ENCODE results near the gene MS4A4E.
"Not testable (repeated sequence)": the region's sequence is repeated elsewhere in the genome, so short reads cannot be mapped to it uniquely, and the experiment has no call there.

MS4A4E gene

DNA sequence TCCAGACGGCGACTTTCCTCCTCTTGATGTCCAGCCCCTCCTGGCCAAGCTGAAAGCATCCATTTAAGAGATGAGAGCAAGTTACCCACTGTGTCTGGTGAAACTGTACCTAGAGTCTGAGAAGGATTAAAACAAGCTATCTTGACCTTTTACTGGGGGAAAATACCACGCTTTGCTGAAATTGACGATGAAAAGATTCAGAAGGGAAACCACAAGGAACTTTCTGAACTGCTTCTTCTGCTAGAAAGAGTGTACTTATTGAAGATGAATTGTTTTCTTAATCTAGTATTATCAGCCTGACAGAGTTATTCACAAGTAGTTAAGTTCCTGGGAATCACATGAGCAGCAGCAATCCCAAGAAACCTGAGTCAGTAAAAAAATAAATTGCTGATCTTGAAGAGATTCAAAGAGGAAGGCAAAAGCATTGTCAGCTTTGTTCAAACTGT lies 47.0 kb downstream of the MS4A4E start:
- no peaks in the 10 kb centered on the region for H3K9me3 ChIP-seq (replicated peaks in 1 of 2; ENCODE audit: control insufficient read depth in 2 of 2, insufficient read depth in 1 of 2, low read depth in 1 of 2, low read length in 2 of 2)
- no peak overlapping the region for H2BK120ac ChIP-seq (ENCODE audit: low read depth, low read length)
- H3K9ac ChIP-seq (ENCODE audit: low read depth, low read length, poor library complexity): no peak overlapping the region
- H3K27me3 ChIP-seq (ENCODE audit: control insufficient read depth in 3 of 3, insufficient read depth in 3 of 3, low read depth in 1 of 3, low read length in 3 of 3): no peaks in the 10 kb centered on the region
- no peak overlapping the region for H4K8ac ChIP-seq (ENCODE audit: low read depth, low read length)
- no peak overlapping the region for H3K4me2 ChIP-seq (ENCODE audit: insufficient read depth, low read length, poor library complexity, severe bottlenecking)
- no peak overlapping the region for H3K14ac ChIP-seq (ENCODE audit: low read length)
- no peaks in the 10 kb centered on the region for H3K79me1 ChIP-seq (ENCODE audit: low read depth, low read length)
- no peak overlapping the region for H2BK5ac ChIP-seq (ENCODE audit: low read length)
- H2BK12ac ChIP-seq (ENCODE audit: low read length): no peak overlapping the region
- H3K23ac ChIP-seq (ENCODE audit: low read depth, low read length, poor library complexity): no peak overlapping the region
- DNase-seq (ENCODE audit: low spot score): no peak
- no peak overlapping the region for H4K91ac ChIP-seq (ENCODE audit: low read depth, low read length, poor library complexity)
- H2AFZ ChIP-seq (ENCODE audit: low read length): no peak overlapping the region
- WGBS, 2 donors (ENCODE audit: extremely low coverage in 2 of 2, insufficient read length in 2 of 2, insufficient replicate concordance in 1 of 2): no CpG with 5 or more reads among the region's 4 CpGs
- no peak overlapping the region for H3K27ac ChIP-seq (replicated peaks; ENCODE audit: low read length)
- H2AK5ac ChIP-seq (ENCODE audit: low read depth, low read length): no peak overlapping the region
- H3K4me3 ChIP-seq (ENCODE audit: low read length in 2 of 2): no peak overlapping the region
- H3K4me1 ChIP-seq (ENCODE audit: control insufficient read depth in 2 of 2, insufficient read depth in 1 of 2, low read depth in 1 of 2, low read length in 2 of 2): peaks cover 0 to 2% of the 10 kb centered on the region in 2 donors
- H3K18ac ChIP-seq (ENCODE audit: low read length): no peak overlapping the region
- H3K36me3 ChIP-seq (replicated peaks in 1 of 2; ENCODE audit: control insufficient read depth in 2 of 2, insufficient read depth in 2 of 2, low read length in 2 of 2): no peaks in the 10 kb centered on the region
- H3K4ac ChIP-seq (ENCODE audit: low read length): no peak overlapping the region
- no peak overlapping the region for H2BK15ac ChIP-seq (ENCODE audit: low read length)

DNA sequence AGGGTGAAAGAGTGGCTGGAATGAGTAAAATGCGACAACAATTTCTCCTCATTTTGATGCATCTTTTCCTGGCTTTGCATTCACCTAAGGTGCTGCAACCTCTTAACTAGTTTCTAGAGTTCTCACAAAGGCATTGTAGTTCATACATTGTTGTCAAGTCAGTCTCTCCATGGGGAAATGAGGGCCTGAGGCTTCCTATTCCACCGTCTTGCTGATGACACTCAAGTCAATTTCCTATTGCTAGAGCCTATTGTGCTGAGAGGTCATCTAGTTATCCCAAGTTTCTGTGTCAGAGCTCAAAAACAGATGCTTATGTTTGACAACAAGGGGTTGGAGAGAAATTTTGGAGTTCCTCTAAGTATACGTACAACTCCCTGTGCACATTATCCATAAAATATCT lies 48.4 kb downstream of the MS4A4E start:
- H3K9ac ChIP-seq (ENCODE audit: low read depth, low read length, poor library complexity): no peak overlapping the region
- H2BK12ac ChIP-seq (ENCODE audit: low read length): no peak overlapping the region
- no peak overlapping the region for H3K18ac ChIP-seq (ENCODE audit: low read length)
- peaks cover 0 to 2% of the 10 kb centered on the region in 2 donors for H3K4me1 ChIP-seq (ENCODE audit: control insufficient read depth in 2 of 2, insufficient read depth in 1 of 2, low read depth in 1 of 2, low read length in 2 of 2)
- WGBS, 2 donors (ENCODE audit: extremely low coverage in 2 of 2, insufficient read length in 2 of 2, insufficient replicate concordance in 1 of 2): no CpG with 5 or more reads among the region's 3 CpGs
- no peak overlapping the region for H3K23ac ChIP-seq (ENCODE audit: low read depth, low read length, poor library complexity)
- no peaks in the 10 kb centered on the region for H3K79me1 ChIP-seq (ENCODE audit: low read depth, low read length)
- no peak overlapping the region for H4K8ac ChIP-seq (ENCODE audit: low read depth, low read length)
- no peak overlapping the region for H2BK15ac ChIP-seq (ENCODE audit: low read length)
- H3K4me3 ChIP-seq (ENCODE audit: low read length in 2 of 2): no peak overlapping the region
- H2AFZ ChIP-seq (ENCODE audit: low read length): no peak overlapping the region
- no peak overlapping the region for H2BK5ac ChIP-seq (ENCODE audit: low read length)
- no peaks in the 10 kb centered on the region for H3K36me3 ChIP-seq (replicated peaks in 1 of 2; ENCODE audit: control insufficient read depth in 2 of 2, insufficient read depth in 2 of 2, low read length in 2 of 2)
- H2AK5ac ChIP-seq (ENCODE audit: low read depth, low read length): no peak overlapping the region
- no peak overlapping the region for H3K4ac ChIP-seq (ENCODE audit: low read length)
- H2BK120ac ChIP-seq (ENCODE audit: low read depth, low read length): no peak overlapping the region
- no peak overlapping the region for H3K27ac ChIP-seq (replicated peaks; ENCODE audit: low read length)
- DNase-seq (ENCODE audit: low spot score): no peak
- H3K27me3 ChIP-seq (ENCODE audit: control insufficient read depth in 3 of 3, insufficient read depth in 3 of 3, low read depth in 1 of 3, low read length in 3 of 3): no peaks in the 10 kb centered on the region
- H3K14ac ChIP-seq (ENCODE audit: low read length): no peak overlapping the region
- H4K91ac ChIP-seq (ENCODE audit: low read depth, low read length, poor library complexity): no peak overlapping the region
- H3K9me3 ChIP-seq (replicated peaks in 1 of 2; ENCODE audit: control insufficient read depth in 2 of 2, insufficient read depth in 1 of 2, low read depth in 1 of 2, low read length in 2 of 2): no peaks in the 10 kb centered on the region
- H3K4me2 ChIP-seq (ENCODE audit: insufficient read depth, low read length, poor library complexity, severe bottlenecking): no peak overlapping the region

DNA sequence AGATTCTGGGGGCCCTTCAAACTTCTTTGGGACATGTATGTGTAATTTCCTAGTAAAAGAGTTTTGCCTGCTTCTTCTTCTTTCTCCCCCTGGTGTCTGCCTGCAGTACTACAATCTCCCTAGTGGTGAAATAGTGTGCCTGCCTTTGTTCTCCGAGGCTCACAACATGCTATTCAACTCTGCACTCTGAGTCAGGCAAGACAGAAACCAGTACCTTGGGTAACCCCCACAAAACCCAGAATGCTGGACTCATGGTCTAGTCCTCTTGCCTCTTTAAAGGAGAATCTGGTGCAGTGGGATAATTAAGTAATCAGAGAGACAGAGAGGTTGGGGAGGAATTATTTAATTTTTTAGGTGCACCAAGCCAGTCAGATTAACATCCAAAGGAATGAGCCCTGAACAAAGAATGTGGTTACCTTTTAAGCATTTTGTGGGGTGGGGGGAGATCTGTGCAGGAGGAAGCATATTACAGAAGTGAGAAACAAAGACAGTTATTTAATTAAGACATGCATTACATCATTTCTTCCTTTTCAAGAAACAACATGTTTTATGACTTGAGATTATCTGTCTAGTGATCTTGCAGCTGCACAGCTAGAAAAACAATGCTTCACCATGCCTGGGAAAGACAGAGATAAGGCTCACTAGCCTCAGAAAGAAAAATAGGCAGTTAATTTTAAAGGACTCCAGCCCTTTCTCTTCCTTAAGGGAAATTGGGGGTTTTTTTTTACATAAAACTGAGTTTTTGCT lies 49.1 kb downstream of the MS4A4E start:
- Histone ChIP-seq H3K36me3 (replicated peaks in 1 of 2; ENCODE audit: control insufficient read depth in 2 of 2, insufficient read depth in 2 of 2, low read length in 2 of 2) (no peaks in the 10 kb centered on the region), H3K4ac (ENCODE audit: low read length) (no peak overlapping the region), H2BK15ac (ENCODE audit: low read length) (no peak overlapping the region), H3K4me2 (ENCODE audit: insufficient read depth, low read length, poor library complexity, severe bottlenecking) (no peak overlapping the region), H3K79me1 (ENCODE audit: low read depth, low read length) (no peaks in the 10 kb centered on the region), H4K8ac (ENCODE audit: low read depth, low read length) (no peak overlapping the region), H2BK12ac (ENCODE audit: low read length) (no peak overlapping the region), H3K4me3 (ENCODE audit: low read length in 2 of 2) (no peak overlapping the region), H3K4me1 (ENCODE audit: control insufficient read depth in 2 of 2, insufficient read depth in 1 of 2, low read depth in 1 of 2, low read length in 2 of 2) (peaks cover 0 to 2% of the 10 kb centered on the region in 2 donors), H3K27ac (replicated peaks; ENCODE audit: low read length) (no peak overlapping the region), H2BK5ac (ENCODE audit: low read length) (no peak overlapping the region), H3K18ac (ENCODE audit: low read length) (no peak overlapping the region), H3K9ac (ENCODE audit: low read depth, low read length, poor library complexity) (no peak overlapping the region), H2AFZ (ENCODE audit: low read length) (peak overlapping the region; percentile 62), H2AK5ac (ENCODE audit: low read depth, low read length) (no peak overlapping the region), H3K9me3 (replicated peaks in 1 of 2; ENCODE audit: control insufficient read depth in 2 of 2, insufficient read depth in 1 of 2, low read depth in 1 of 2, low read length in 2 of 2) (no peaks in the 10 kb centered on the region), H3K23ac (ENCODE audit: low read depth, low read length, poor library complexity) (no peak overlapping the region), H3K27me3 (ENCODE audit: control insufficient read depth in 3 of 3, insufficient read depth in 3 of 3, low read depth in 1 of 3, low read length in 3 of 3) (no peaks in the 10 kb centered on the region), H4K91ac (ENCODE audit: low read depth, low read length, poor library complexity) (no peak overlapping the region), H3K14ac (ENCODE audit: low read length) (no peak overlapping the region), H2BK120ac (ENCODE audit: low read depth, low read length) (no peak overlapping the region)
- no CpG with 5 or more reads among the region's 1 CpG for WGBS, 2 donors (ENCODE audit: extremely low coverage in 2 of 2, insufficient read length in 2 of 2, insufficient replicate concordance in 1 of 2)
- peak; percentile 56 for DNase-seq (ENCODE audit: low spot score)

DNA sequence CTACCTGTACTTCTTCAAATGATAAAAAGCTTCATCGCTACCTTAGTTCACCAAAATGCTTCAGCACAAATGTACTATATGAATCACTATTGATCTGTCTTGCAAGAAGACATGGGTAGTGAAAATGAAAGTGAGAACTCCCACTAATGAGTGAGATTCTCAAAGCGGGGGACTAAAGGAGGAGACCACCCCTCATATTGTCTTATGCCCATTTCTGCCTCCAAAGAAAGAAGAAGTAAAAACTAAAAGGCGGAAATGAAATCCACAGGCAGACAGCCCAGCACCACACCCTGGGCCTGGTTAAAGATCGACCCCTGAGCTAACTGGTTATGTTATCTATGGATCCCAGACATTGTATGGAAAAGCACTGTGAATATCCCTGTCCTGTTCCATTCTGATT lies 50.4 kb downstream of the MS4A4E start:
- H2AFZ ChIP-seq (ENCODE audit: low read length); H3K79me1 ChIP-seq (ENCODE audit: low read depth, low read length); H3K4me2 ChIP-seq (ENCODE audit: insufficient read depth, low read length, poor library complexity, severe bottlenecking); H2AK5ac ChIP-seq (ENCODE audit: low read depth, low read length); H2BK5ac ChIP-seq (ENCODE audit: low read length); H3K27me3 ChIP-seq (ENCODE audit: control insufficient read depth in 3 of 3, insufficient read depth in 3 of 3, low read depth in 1 of 3, low read length in 3 of 3); H3K9ac ChIP-seq (ENCODE audit: low read depth, low read length, poor library complexity); H3K14ac ChIP-seq (ENCODE audit: low read length); H3K4ac ChIP-seq (ENCODE audit: low read length); H3K9me3 ChIP-seq (replicated peaks in 1 of 2; ENCODE audit: control insufficient read depth in 2 of 2, insufficient read depth in 1 of 2, low read depth in 1 of 2, low read length in 2 of 2); H3K18ac ChIP-seq (ENCODE audit: low read length); H3K4me3 ChIP-seq (ENCODE audit: low read length in 2 of 2); H3K36me3 ChIP-seq (replicated peaks in 1 of 2; ENCODE audit: control insufficient read depth in 2 of 2, insufficient read depth in 2 of 2, low read length in 2 of 2); H2BK120ac ChIP-seq (ENCODE audit: low read depth, low read length); DNase-seq (ENCODE audit: low spot score); H3K23ac ChIP-seq (ENCODE audit: low read depth, low read length, poor library complexity); H4K8ac ChIP-seq (ENCODE audit: low read depth, low read length); H4K91ac ChIP-seq (ENCODE audit: low read depth, low read length, poor library complexity); H3K4me1 ChIP-seq (ENCODE audit: control insufficient read depth in 2 of 2, insufficient read depth in 1 of 2, low read depth in 1 of 2, low read length in 2 of 2); H2BK15ac ChIP-seq (ENCODE audit: low read length); H2BK12ac ChIP-seq (ENCODE audit: low read length); H3K27ac ChIP-seq (replicated peaks; ENCODE audit: low read length): not testable (repeated sequence)
- no CpG with 5 or more reads among the region's 4 CpGs for WGBS, 2 donors (ENCODE audit: extremely low coverage in 2 of 2, insufficient read length in 2 of 2, insufficient replicate concordance in 1 of 2)
